Esophagus squamous epithelium (tissue), 4 donors: ENCODE data around the gene LGMN.

Experiments used
- POLR2A ChIP-seq, 4 donors: fragments of 450-650 bp; IDR thresholded peaks; one replicate each; pipeline ENCODE4 v1.6.1; 2017; ENCODE audit warnings: antibody characterized with exemption in 4 of 4, mild to moderate bottlenecking in 4 of 4, moderate library complexity in 3 of 4
- TF ChIP-seq, protein P1 (sequence below), 6 experiments: fragments of 450-650 bp in 4 of 6; fragments of 200-600 bp in 2 of 6; sonication (generic) in 2 of 6; IDR thresholded peaks; one replicate each; pipeline ENCODE4 v1.5.1; 2016 to 2019; ENCODE audit warnings: antibody characterized with exemption in 6 of 6, mild to moderate bottlenecking in 4 of 6, moderate library complexity in 4 of 6

- no peak for TF ChIP-seq POLR2A (IDR thresholded peaks at IDR 0.05)
- TF ChIP-seq, protein P1, sequence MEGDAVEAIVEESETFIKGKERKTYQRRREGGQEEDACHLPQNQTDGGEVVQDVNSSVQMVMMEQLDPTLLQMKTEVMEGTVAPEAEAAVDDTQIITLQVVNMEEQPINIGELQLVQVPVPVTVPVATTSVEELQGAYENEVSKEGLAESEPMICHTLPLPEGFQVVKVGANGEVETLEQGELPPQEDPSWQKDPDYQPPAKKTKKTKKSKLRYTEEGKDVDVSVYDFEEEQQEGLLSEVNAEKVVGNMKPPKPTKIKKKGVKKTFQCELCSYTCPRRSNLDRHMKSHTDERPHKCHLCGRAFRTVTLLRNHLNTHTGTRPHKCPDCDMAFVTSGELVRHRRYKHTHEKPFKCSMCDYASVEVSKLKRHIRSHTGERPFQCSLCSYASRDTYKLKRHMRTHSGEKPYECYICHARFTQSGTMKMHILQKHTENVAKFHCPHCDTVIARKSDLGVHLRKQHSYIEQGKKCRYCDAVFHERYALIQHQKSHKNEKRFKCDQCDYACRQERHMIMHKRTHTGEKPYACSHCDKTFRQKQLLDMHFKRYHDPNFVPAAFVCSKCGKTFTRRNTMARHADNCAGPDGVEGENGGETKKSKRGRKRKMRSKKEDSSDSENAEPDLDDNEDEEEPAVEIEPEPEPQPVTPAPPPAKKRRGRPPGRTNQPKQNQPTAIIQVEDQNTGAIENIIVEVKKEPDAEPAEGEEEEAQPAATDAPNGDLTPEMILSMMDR (IDR thresholded peaks at IDR 0.05) = no peak
Measured at GRCh38 chr14:92704821-92705220, 43.6 kb downstream of the LGMN start.
